Measurements from ENCODE around the gene GALNT10.

Gene GALNT10

DNA sequence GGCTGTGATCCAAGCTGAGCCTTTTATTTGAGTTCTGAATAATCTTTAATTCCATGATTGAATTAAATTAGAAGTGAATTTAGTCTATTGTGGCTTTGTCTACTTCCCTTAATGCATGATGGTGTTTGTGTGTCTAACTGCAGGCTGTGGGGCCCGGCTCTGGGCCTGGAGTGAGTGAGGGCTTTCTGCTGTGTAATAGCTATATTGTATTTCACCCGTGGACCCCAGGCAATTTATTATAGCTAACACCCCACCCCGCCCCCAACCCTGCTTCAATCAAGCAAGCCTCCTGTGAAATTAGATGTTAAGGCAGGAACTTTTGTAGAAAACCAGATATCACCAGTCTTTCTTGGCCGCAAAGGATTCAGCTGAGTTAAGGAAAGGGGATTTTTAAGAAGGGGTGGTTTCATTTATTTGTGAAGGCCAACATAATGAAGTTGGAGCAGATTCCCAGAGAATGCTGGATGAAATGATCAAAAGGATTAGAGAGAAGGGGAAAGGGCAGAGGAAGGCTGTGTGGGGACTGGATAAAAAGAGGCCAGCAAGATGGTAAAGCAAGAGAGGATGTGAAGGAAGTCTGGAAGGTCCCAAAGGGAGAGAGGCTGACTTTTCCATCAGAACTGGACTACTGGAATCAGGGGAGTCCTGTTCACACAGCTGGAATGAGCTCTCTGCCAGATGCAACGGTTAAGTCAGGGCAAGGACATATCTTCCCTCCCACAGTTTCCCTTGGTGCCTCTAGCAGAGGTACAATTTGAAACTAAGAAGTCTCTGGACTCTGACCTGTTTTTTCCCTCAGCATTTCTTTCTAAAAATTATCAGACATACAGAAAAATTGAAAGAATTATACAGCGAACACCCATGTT, 129.9 kb downstream of the GALNT10 start:
- DNase-seq (ENCODE audit: low spot score): no peak
- Mint-ChIP-seq H3K27ac (no peak overlapping the region), H3K9me3 (no peaks in the 10 kb centered on the region), H3K36me3 (ENCODE audit: low read depth) (peaks cover 1% of the 10 kb centered on the region), H3K4me1 (ENCODE audit: low read depth) (peaks cover 3% of the 10 kb centered on the region), H3K27me3 (ENCODE audit: low read depth) (no peaks in the 10 kb centered on the region), H3K4me3 (no peak overlapping the region)

DNA sequence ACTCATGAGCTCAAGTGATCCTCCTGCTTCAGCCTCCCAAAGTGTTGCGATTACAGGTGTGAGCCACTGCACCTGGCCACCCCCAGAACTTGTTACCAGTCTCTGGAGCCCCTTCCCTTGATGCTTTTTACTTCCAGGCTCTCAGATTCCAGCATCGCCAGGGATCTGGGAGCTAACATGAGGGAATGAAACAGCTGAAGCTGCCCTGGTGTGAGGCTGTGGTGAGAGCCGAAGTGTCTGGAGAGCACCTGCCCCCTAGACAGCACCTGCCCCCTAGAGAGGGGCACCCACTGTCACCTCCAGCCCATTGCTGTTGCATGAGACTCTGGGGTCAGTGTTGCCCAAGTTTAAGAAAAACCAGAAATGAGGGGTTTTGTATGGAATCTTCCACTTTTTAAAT, 131.0 kb downstream of the GALNT10 start:
- no peak for DNase-seq (ENCODE audit: low spot score)
- H3K9me3 Mint-ChIP-seq: no peaks in the 10 kb centered on the region
- H3K4me3 Mint-ChIP-seq: no peak overlapping the region
- peaks cover 1% of the 10 kb centered on the region for H3K36me3 Mint-ChIP-seq (ENCODE audit: low read depth)
- no peaks in the 10 kb centered on the region for H3K27me3 Mint-ChIP-seq (ENCODE audit: low read depth)
- H3K27ac Mint-ChIP-seq: no peak overlapping the region
- peaks cover 5% of the 10 kb centered on the region for H3K4me1 Mint-ChIP-seq (ENCODE audit: low read depth)

GRCh38 chr5:154324033-154324432, 133.5 kb downstream of the GALNT10 start:
- no peak overlapping the region for H3K4me3 Mint-ChIP-seq
- H3K27ac Mint-ChIP-seq: no peak overlapping the region
- no peaks in the 10 kb centered on the region for H3K27me3 Mint-ChIP-seq (ENCODE audit: low read depth)
- DNase-seq (ENCODE audit: low spot score): no peak
- H3K36me3 Mint-ChIP-seq (ENCODE audit: low read depth): no peaks in the 10 kb centered on the region
- peaks cover 3% of the 10 kb centered on the region for H3K4me1 Mint-ChIP-seq (ENCODE audit: low read depth)
- H3K9me3 Mint-ChIP-seq: no peaks in the 10 kb centered on the region

- Mint-ChIP-seq H3K27ac (no peak overlapping the region), H3K9me3 (no peaks in the 10 kb centered on the region), H3K36me3 (ENCODE audit: low read depth) (no peaks in the 10 kb centered on the region), H3K4me3 (no peak overlapping the region), H3K27me3 (ENCODE audit: low read depth) (no peaks in the 10 kb centered on the region), H3K4me1 (ENCODE audit: low read depth) (peaks cover 3% of the 10 kb centered on the region)
- DNase-seq (ENCODE audit: low spot score): no peak
Measured at GRCh38 chr5:154325566-154325965, 135.0 kb downstream of the GALNT10 start.

GRCh38 chr5:154329062-154329461, 138.5 kb downstream of the GALNT10 start:
- peaks cover 5% of the 10 kb centered on the region for H3K36me3 Mint-ChIP-seq (ENCODE audit: low read depth)
- no peak overlapping the region for H3K4me3 Mint-ChIP-seq
- no peaks in the 10 kb centered on the region for H3K27me3 Mint-ChIP-seq (ENCODE audit: low read depth)
- H3K4me1 Mint-ChIP-seq (ENCODE audit: low read depth): peaks cover 3% of the 10 kb centered on the region
- H3K27ac Mint-ChIP-seq: no peak overlapping the region
- DNase-seq (ENCODE audit: low spot score): no peak
- H3K9me3 Mint-ChIP-seq: no peaks in the 10 kb centered on the region

GRCh38 chr5:154329519-154330040, 139.0 kb downstream of the GALNT10 start:
- DNase-seq (ENCODE audit: low spot score): no peak
- Mint-ChIP-seq H3K27ac (no peak overlapping the region), H3K4me3 (no peak overlapping the region), H3K27me3 (ENCODE audit: low read depth) (no peaks in the 10 kb centered on the region), H3K9me3 (no peaks in the 10 kb centered on the region), H3K4me1 (ENCODE audit: low read depth) (peaks cover 3% of the 10 kb centered on the region), H3K36me3 (ENCODE audit: low read depth) (peaks cover 5% of the 10 kb centered on the region)

DNA sequence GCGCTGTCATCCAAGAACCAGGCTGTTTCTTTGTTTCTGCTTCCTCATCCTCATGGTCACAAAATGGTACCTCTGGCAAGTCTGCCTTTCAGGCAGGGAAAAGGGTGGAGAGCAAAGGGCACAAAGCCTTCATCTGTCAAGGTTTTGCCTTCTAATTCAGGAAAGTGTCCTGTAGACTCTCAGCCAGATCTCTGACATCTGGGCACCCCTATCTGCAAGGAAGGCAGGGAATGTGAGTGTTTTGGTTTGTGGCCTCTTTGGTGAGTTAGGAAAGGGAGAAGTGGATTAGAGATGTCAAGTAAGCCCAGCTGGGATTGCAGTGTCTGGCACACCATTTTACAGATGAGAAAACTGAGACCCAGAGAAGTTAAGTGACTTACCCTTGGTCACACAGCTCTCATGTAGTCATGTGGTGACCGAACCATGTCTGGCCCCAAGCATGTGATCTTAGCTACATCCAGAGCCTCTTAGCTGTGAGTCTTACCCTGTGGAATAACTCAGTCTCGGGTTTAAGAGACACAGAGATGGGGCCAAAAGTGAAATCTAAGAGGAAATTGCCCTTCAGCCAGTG, 139.6 kb downstream of the GALNT10 start:
- H3K27ac Mint-ChIP-seq: no peak overlapping the region
- peaks cover 8% of the 10 kb centered on the region for H3K36me3 Mint-ChIP-seq (ENCODE audit: low read depth)
- H3K27me3 Mint-ChIP-seq (ENCODE audit: low read depth): no peaks in the 10 kb centered on the region

GRCh38 chr5:154331232-154331631, 140.7 kb downstream of the GALNT10 start:
- Mint-ChIP-seq H3K4me3 (no peak overlapping the region), H3K27me3 (ENCODE audit: low read depth) (no peaks in the 10 kb centered on the region), H3K36me3 (ENCODE audit: low read depth) (peaks cover 9% of the 10 kb centered on the region), H3K27ac (no peak overlapping the region), H3K9me3 (no peaks in the 10 kb centered on the region), H3K4me1 (ENCODE audit: low read depth) (no peaks in the 10 kb centered on the region)
- no peak for DNase-seq (ENCODE audit: low spot score)

More for the DNA sequence above, 139.6 kb downstream of the GALNT10 start:
- DNase-seq (ENCODE audit: low spot score): no peak
- H3K4me1 Mint-ChIP-seq (ENCODE audit: low read depth): peaks cover 3% of the 10 kb centered on the region
- no peak overlapping the region for H3K4me3 Mint-ChIP-seq
- H3K9me3 Mint-ChIP-seq: no peaks in the 10 kb centered on the region

DNA sequence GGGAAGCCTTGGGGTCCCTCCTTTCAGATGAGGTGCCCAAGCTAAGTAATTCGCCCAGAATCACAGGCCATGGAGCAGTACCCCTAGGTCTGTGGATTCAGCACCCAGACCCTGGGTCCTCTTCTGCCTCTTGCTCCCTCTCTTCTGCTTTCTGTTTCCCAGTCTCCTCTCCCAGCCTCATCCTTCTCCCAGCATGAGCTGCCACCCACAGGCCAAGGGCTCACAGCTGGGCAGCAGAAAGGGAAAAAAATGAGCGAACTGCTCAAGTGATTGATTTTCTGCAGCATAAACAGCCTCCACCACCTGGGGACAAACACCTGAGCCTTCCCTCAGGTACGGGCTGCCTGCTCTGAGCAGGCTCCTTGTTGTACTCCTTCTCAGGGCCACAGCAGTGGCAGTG, 141.4 kb downstream of the GALNT10 start:
- no peaks in the 10 kb centered on the region for H3K9me3 Mint-ChIP-seq
- peaks cover 9% of the 10 kb centered on the region for H3K36me3 Mint-ChIP-seq (ENCODE audit: low read depth)
- no peak for DNase-seq (ENCODE audit: low spot score)
- no peaks in the 10 kb centered on the region for H3K4me1 Mint-ChIP-seq (ENCODE audit: low read depth)
- no peak overlapping the region for H3K27ac Mint-ChIP-seq
- no peak overlapping the region for H3K4me3 Mint-ChIP-seq
- H3K27me3 Mint-ChIP-seq (ENCODE audit: low read depth): no peaks in the 10 kb centered on the region

- H3K27ac Mint-ChIP-seq: no peak overlapping the region
- peaks cover 11% of the 10 kb centered on the region for H3K36me3 Mint-ChIP-seq (ENCODE audit: low read depth)
- no peaks in the 10 kb centered on the region for H3K9me3 Mint-ChIP-seq
Measured at GRCh38 chr5:154332451-154332850, 141.9 kb downstream of the GALNT10 start.

GRCh38 chr5:154333016-154333415, 142.5 kb downstream of the GALNT10 start:
- peaks cover 13% of the 10 kb centered on the region for H3K36me3 Mint-ChIP-seq (ENCODE audit: low read depth)

More at GRCh38 chr5:154332451-154332850, 141.9 kb downstream of the GALNT10 start:
- Mint-ChIP-seq H3K4me1 (ENCODE audit: low read depth) (no peaks in the 10 kb centered on the region), H3K4me3 (no peak overlapping the region), H3K27me3 (ENCODE audit: low read depth) (no peaks in the 10 kb centered on the region)
- DNase-seq (ENCODE audit: low spot score): no peak

GRCh38 chr5:154334406-154335064, 144.0 kb downstream of the GALNT10 start:
- DNase-seq (ENCODE audit: low spot score): no peak
- H3K27me3 Mint-ChIP-seq (ENCODE audit: low read depth): no peaks in the 10 kb centered on the region
- no peaks in the 10 kb centered on the region for H3K9me3 Mint-ChIP-seq
- H3K4me3 Mint-ChIP-seq: no peak overlapping the region
- H3K4me1 Mint-ChIP-seq (ENCODE audit: low read depth): no peaks in the 10 kb centered on the region
- H3K27ac Mint-ChIP-seq: no peak overlapping the region
- H3K36me3 Mint-ChIP-seq (ENCODE audit: low read depth): peaks cover 14% of the 10 kb centered on the region

More at GRCh38 chr5:154333016-154333415, 142.5 kb downstream of the GALNT10 start:
- H3K4me1 Mint-ChIP-seq (ENCODE audit: low read depth): no peaks in the 10 kb centered on the region
- H3K9me3 Mint-ChIP-seq: no peaks in the 10 kb centered on the region
- no peak overlapping the region for H3K27ac Mint-ChIP-seq
- H3K27me3 Mint-ChIP-seq (ENCODE audit: low read depth): no peaks in the 10 kb centered on the region
- DNase-seq (ENCODE audit: low spot score): no peak
- no peak overlapping the region for H3K4me3 Mint-ChIP-seq

DNA sequence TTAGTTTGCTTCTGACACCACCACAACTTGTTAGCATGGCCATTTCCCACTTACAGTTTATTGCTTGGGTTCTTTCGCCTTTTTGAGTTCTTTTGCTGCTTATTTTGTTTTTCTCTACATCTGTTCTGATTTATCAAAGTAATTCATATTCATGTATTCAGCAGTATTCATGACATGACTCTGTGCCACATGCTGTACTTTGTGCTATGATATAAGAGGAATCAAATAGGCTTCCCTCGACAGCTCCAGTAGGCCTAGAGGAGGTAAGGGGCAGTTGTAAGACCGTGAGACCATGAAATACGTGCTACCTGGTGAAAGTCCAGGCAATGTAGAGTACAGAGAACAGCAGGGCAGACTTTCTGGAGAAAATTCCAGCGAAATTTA, 144.5 kb downstream of the GALNT10 start:
- H3K9me3 Mint-ChIP-seq: no peaks in the 10 kb centered on the region
- H3K4me1 Mint-ChIP-seq (ENCODE audit: low read depth): no peaks in the 10 kb centered on the region
- DNase-seq (ENCODE audit: low spot score): no peak
- H3K36me3 Mint-ChIP-seq (ENCODE audit: low read depth): peaks cover 14% of the 10 kb centered on the region
- no peaks in the 10 kb centered on the region for H3K27me3 Mint-ChIP-seq (ENCODE audit: low read depth)
- H3K27ac Mint-ChIP-seq: no peak overlapping the region
- H3K4me3 Mint-ChIP-seq: no peak overlapping the region

DNA sequence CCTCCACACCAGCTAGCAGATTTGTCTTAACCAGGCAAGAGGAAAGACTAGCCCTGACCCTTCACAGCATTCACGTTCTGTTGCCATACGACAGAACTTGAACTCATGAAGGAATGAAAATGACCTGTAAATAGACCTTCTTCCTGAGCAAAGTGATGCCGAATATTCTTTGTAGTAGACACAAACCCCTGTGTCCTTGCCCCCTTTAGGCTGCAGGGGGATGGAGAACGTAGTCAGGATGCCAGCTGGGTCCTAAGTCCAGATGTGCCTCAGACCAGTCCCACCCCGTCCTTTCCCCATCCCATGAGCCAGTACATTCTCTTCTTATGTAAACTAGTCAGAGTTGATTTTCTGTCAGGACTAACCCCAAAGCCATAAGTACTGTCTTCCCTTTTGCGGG, 151.1 kb downstream of the GALNT10 start:
- Mint-ChIP-seq H3K4me3 (no peak overlapping the region), H3K4me1 (ENCODE audit: low read depth) (no peaks in the 10 kb centered on the region), H3K36me3 (ENCODE audit: low read depth) (peaks cover 5% of the 10 kb centered on the region), H3K27ac (no peak overlapping the region), H3K27me3 (ENCODE audit: low read depth) (no peaks in the 10 kb centered on the region), H3K9me3 (no peaks in the 10 kb centered on the region)
- DNase-seq (ENCODE audit: low spot score): no peak
